Endothelial cell (in vitro differentiated cells): ENCODE results near the gene HS3ST3A1. TPM values are rescaled to one million over a fixed set of nuclear protein-coding genes. Genes with fewer than 3 reads are reported as not detected.

Experiments used
- DNase-seq: peaks from one replicate; pipeline ENCODE4 v3.0.0; 2021; ENCODE audit warnings: low spot score
- H3K27ac Mint-ChIP-seq: one replicate; pipeline ENCODE4 v1.8.0; 2021; ENCODE audit warnings: mixed read lengths, inconsistent platforms; ENCODE audit not compliant: unreplicated experiment
- H3K27me3 Mint-ChIP-seq: one replicate; pipeline ENCODE4 v1.8.0; 2021; ENCODE audit warnings: mild to moderate bottlenecking, moderate library complexity, mixed read lengths, inconsistent platforms; ENCODE audit not compliant: unreplicated experiment
- H3K36me3 Mint-ChIP-seq: one replicate; pipeline ENCODE4 v1.8.0; 2021; ENCODE audit warnings: mild to moderate bottlenecking, low read depth, mixed read lengths, inconsistent platforms; ENCODE audit not compliant: unreplicated experiment
- H3K4me1 Mint-ChIP-seq: one replicate; pipeline ENCODE4 v1.8.0; 2021; ENCODE audit warnings: mild to moderate bottlenecking, mixed read lengths, inconsistent platforms; ENCODE audit not compliant: unreplicated experiment
- H3K4me3 Mint-ChIP-seq: one replicate; pipeline ENCODE4 v1.8.0; 2021; ENCODE audit warnings: mild to moderate bottlenecking, mixed read lengths, inconsistent platforms; ENCODE audit not compliant: unreplicated experiment
- H3K9me3 Mint-ChIP-seq: one replicate; pipeline ENCODE4 v1.8.0; 2021; ENCODE audit warnings: mixed read lengths, inconsistent platforms; ENCODE audit not compliant: unreplicated experiment
- CTCF ChIP-seq: fragments of 200-600 bp; sonication (generic); IDR thresholded peaks from one replicate; pipeline ENCODE4 v1.5.0; 2021; ENCODE audit warnings: antibody characterized with exemption; ENCODE audit not compliant: unreplicated experiment
- total RNA-seq: library from RNA; stranded (reverse); fragmentation: NEBNext Ultra II Directional; extraction: Animal tissue kit (Norgen Biotek cat#: 25700); gene quantifications from one replicate; pipeline ENCODE4 v1.2.1, GENCODE V29; 2021; ENCODE audit not compliant: unreplicated experiment

The HS3ST3A1 gene
- total RNA-seq, 1 donor from 2014 or later = 1.1 TPM

GRCh38 chr17:13599864-13600263 lies 1.9 kb downstream of the HS3ST3A1 start:
- no peak for DNase-seq
- peaks cover 3% of the 10 kb centered on the region for H3K36me3 Mint-ChIP-seq
- H3K27ac Mint-ChIP-seq = no peak overlapping the region
- no peaks in the 10 kb centered on the region for H3K9me3 Mint-ChIP-seq
- H3K27me3 Mint-ChIP-seq = peaks cover 7% of the 10 kb centered on the region
- H3K4me1 Mint-ChIP-seq = peaks cover 7% of the 10 kb centered on the region
- peak overlapping the region; percentile 80 for H3K4me3 Mint-ChIP-seq
- no peak for TF ChIP-seq CTCF

GRCh38 chr17:13599168-13599577 lies 2.6 kb downstream of the HS3ST3A1 start:
- Mint-ChIP-seq H3K27me3 (peaks cover 7% of the 10 kb centered on the region), H3K27ac (no peak overlapping the region), H3K4me3 (no peak overlapping the region), H3K36me3 (peaks cover 3% of the 10 kb centered on the region), H3K4me1 (peaks cover 11% of the 10 kb centered on the region), H3K9me3 (no peaks in the 10 kb centered on the region)
- no peak for DNase-seq
- TF ChIP-seq CTCF = no peak

GRCh38 chr17:13598353-13599167 lies 3.2 kb downstream of the HS3ST3A1 start:
- DNase-seq = no peak
- Mint-ChIP-seq H3K36me3 (peaks cover 3% of the 10 kb centered on the region), H3K27me3 (peaks cover 7% of the 10 kb centered on the region), H3K27ac (no peak overlapping the region), H3K4me3 (no peak overlapping the region), H3K9me3 (no peaks in the 10 kb centered on the region), H3K4me1 (peaks cover 12% of the 10 kb centered on the region)
- TF ChIP-seq CTCF = no peak

- H3K27me3 Mint-ChIP-seq = peaks cover 7% of the 10 kb centered on the region
- peak; percentile 42 for DNase-seq
- TF ChIP-seq CTCF = peak; percentile 51
- H3K4me3 Mint-ChIP-seq = no peak overlapping the region
- no peak overlapping the region for H3K27ac Mint-ChIP-seq
- H3K4me1 Mint-ChIP-seq = peaks cover 12% of the 10 kb centered on the region
- H3K9me3 Mint-ChIP-seq = no peaks in the 10 kb centered on the region
- H3K36me3 Mint-ChIP-seq = peaks cover 3% of the 10 kb centered on the region
Observed at GRCh38 chr17:13597723-13598347, 3.9 kb downstream of the HS3ST3A1 start.
